ENCODE measurements around the gene SLC17A9. TPM values are rescaled to one million over a fixed set of nuclear protein-coding genes. Genes with fewer than 3 reads are reported as not detected.

The SLC17A9 gene
- total RNA-seq, 1 experiment from 2014 or later, result 0.22 TPM

- H3K9me3 ChIP-seq (ENCODE audit: insufficient read depth, low read depth), result no peaks in the 10 kb centered on the region
- peaks cover 57% of the 10 kb centered on the region for H3K79me2 ChIP-seq (ENCODE audit: low read depth)
- ChIA-PET POLR2A (ENCODE audit: unreplicated experiment) (no interaction called here), CTCF (no interaction called here)
- H3K36me3 ChIP-seq (ENCODE audit: low read depth), result peaks cover 31% of the 10 kb centered on the region
- no peaks in the 10 kb centered on the region for H3K9me2 ChIP-seq (ENCODE audit: insufficient read depth)
- no peaks in the 10 kb centered on the region for H3K27me3 ChIP-seq (ENCODE audit: insufficient read depth, low read depth)
- no peak overlapping the region for H3K4me2 ChIP-seq
- peaks cover 10% of the 10 kb centered on the region for H3K4me1 ChIP-seq (replicated peaks; ENCODE audit: insufficient read depth)
- H2AFZ ChIP-seq, result no peak overlapping the region
- H3F3A ChIP-seq (ENCODE audit: insufficient read depth, low read depth), result peaks cover 22% of the 10 kb centered on the region; the same call in 1 of the 2 replicates
- H4K20me1 ChIP-seq (ENCODE audit: insufficient read depth), result peaks cover 57% of the 10 kb centered on the region
- no peak overlapping the region for H3K27ac ChIP-seq
- DNase-seq, result no peak
- BruUV-seq (replicated peaks), result no TSS peak
- no peak overlapping the region for H3K4me3 ChIP-seq
- intact Hi-C loops (cut with micrococcal nuclease; ENCODE audit: unreplicated experiment), result no loop called here
- TF ChIP-seq CTCF (conservative IDR thresholded peaks at IDR 0.05) (no peak), EZH2 (IDR thresholded peaks at IDR 0.05; ENCODE audit: low read depth) (no peak)
Observed at GRCh38 chr20:62941792-62942191, 10.7 kb upstream of the SLC17A9 start.

- Histone ChIP-seq H2AFZ (no peak overlapping the region), H3K4me3 (no peak overlapping the region), H3K27ac (no peak overlapping the region), H3K4me1 (replicated peaks; ENCODE audit: insufficient read depth) (peaks cover 10% of the 10 kb centered on the region), H4K20me1 (ENCODE audit: insufficient read depth) (peaks cover 63% of the 10 kb centered on the region), H3K9me3 (ENCODE audit: insufficient read depth, low read depth) (no peaks in the 10 kb centered on the region), H3K4me2 (no peak overlapping the region), H3K27me3 (ENCODE audit: insufficient read depth, low read depth) (no peaks in the 10 kb centered on the region), H3K79me2 (ENCODE audit: low read depth) (peaks cover 50% of the 10 kb centered on the region), H3K9me2 (ENCODE audit: insufficient read depth) (no peaks in the 10 kb centered on the region), H3K36me3 (ENCODE audit: low read depth) (peaks cover 32% of the 10 kb centered on the region), H3F3A (ENCODE audit: insufficient read depth, low read depth) (peaks cover 22% of the 10 kb centered on the region; the same call in 1 of the 2 replicates)
- no peak for DNase-seq
- intact Hi-C loops (cut with micrococcal nuclease; ENCODE audit: unreplicated experiment), result no loop called here
- TF ChIP-seq EZH2 (IDR thresholded peaks at IDR 0.05; ENCODE audit: low read depth) (no peak), CTCF (conservative IDR thresholded peaks at IDR 0.05) (no peak)
- POLR2A ChIA-PET (ENCODE audit: unreplicated experiment), result no interaction called here
- CTCF ChIA-PET, result no interaction called here
- no TSS peak for BruUV-seq (replicated peaks)
Observed at GRCh38 chr20:62942456-62942855, 10.1 kb upstream of the SLC17A9 start.

DNA sequence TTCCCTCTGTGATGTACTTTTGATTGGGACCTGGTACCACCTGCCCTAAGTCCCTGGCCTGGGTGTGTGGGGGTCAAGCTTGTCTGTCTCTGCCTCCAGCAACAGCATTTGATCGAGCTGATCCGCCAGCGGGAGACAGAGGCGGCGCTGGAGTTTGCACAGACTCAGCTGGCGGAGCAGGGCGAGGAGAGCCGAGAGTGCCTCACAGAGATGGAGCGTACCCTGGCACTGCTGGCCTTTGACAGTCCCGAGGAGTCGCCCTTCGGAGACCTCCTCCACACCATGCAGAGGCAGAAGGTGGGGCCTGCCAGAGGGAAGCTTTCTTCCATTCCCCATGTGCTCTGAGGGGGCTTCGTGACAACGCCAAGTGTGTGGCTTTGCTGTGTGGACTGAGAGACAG, 9.1 kb upstream of the SLC17A9 start:
- H3K27me3 ChIP-seq (ENCODE audit: insufficient read depth, low read depth), result no peaks in the 10 kb centered on the region
- peaks cover 46% of the 10 kb centered on the region for H3K79me2 ChIP-seq (ENCODE audit: low read depth)
- H3F3A ChIP-seq (ENCODE audit: insufficient read depth, low read depth), result peaks cover 20% of the 10 kb centered on the region; the same call in 1 of the 2 replicates
- no TSS peak for BruUV-seq (replicated peaks)
- no peaks in the 10 kb centered on the region for H3K9me3 ChIP-seq (ENCODE audit: insufficient read depth, low read depth)
- peaks cover 34% of the 10 kb centered on the region for H3K36me3 ChIP-seq (ENCODE audit: low read depth)
- DNase-seq, result no peak
- intact Hi-C loops (cut with micrococcal nuclease; ENCODE audit: unreplicated experiment), result no loop called here
- H4K20me1 ChIP-seq (ENCODE audit: insufficient read depth), result peaks cover 69% of the 10 kb centered on the region
- H3K27ac ChIP-seq, result no peak overlapping the region
- H2AFZ ChIP-seq, result no peak overlapping the region
- ChIA-PET CTCF (no interaction called here), POLR2A (ENCODE audit: unreplicated experiment) (no interaction called here)
- TF ChIP-seq CTCF (conservative IDR thresholded peaks at IDR 0.05) (no peak), EZH2 (IDR thresholded peaks at IDR 0.05; ENCODE audit: low read depth) (no peak)
- H3K4me1 ChIP-seq (replicated peaks; ENCODE audit: insufficient read depth), result peaks cover 10% of the 10 kb centered on the region
- no peak overlapping the region for H3K4me3 ChIP-seq
- no peak overlapping the region for H3K4me2 ChIP-seq
- no peaks in the 10 kb centered on the region for H3K9me2 ChIP-seq (ENCODE audit: insufficient read depth)

Data from PC-9 (cell line).